Measurements from ENCODE around the gene RAI1. TPM values are rescaled to one million over a fixed set of nuclear protein-coding genes. Genes with fewer than 3 reads are reported as not detected.
A peak's percentile ranks its signal among the peaks of the same experiment; 100 is the strongest.
"Not testable (repeated sequence)": the region's sequence is repeated elsewhere in the genome, so short reads cannot be mapped to it uniquely, and the experiment has no call there.

The RAI1 gene
- total RNA-seq, 4 donors from 2014 or later: 12.8 to 51.2 (median 47.6) TPM

- Histone ChIP-seq H3K4me3 (no peak overlapping the region), H3K27me3 (no peaks in the 10 kb centered on the region), H3K27ac (no peak overlapping the region), H3K9me3 (no peaks in the 10 kb centered on the region), H3K4me1 (no peaks in the 10 kb centered on the region), H3K36me3 (no peaks in the 10 kb centered on the region)
- no peak for TF ChIP-seq POLR2A (IDR thresholded peaks at IDR 0.05)
- TF ChIP-seq, protein P1, sequence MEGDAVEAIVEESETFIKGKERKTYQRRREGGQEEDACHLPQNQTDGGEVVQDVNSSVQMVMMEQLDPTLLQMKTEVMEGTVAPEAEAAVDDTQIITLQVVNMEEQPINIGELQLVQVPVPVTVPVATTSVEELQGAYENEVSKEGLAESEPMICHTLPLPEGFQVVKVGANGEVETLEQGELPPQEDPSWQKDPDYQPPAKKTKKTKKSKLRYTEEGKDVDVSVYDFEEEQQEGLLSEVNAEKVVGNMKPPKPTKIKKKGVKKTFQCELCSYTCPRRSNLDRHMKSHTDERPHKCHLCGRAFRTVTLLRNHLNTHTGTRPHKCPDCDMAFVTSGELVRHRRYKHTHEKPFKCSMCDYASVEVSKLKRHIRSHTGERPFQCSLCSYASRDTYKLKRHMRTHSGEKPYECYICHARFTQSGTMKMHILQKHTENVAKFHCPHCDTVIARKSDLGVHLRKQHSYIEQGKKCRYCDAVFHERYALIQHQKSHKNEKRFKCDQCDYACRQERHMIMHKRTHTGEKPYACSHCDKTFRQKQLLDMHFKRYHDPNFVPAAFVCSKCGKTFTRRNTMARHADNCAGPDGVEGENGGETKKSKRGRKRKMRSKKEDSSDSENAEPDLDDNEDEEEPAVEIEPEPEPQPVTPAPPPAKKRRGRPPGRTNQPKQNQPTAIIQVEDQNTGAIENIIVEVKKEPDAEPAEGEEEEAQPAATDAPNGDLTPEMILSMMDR (IDR thresholded peaks at IDR 0.05): no peak
- DNase-seq: no peak
Observed at GRCh38 chr17:17636272-17636885, 44.9 kb upstream of the RAI1 start.

GRCh38 chr17:17638467-17638866 is 42.8 kb upstream of the RAI1 start:
- Histone ChIP-seq H3K4me1 (no peaks in the 10 kb centered on the region), H3K9me3 (no peaks in the 10 kb centered on the region), H3K36me3 (no peaks in the 10 kb centered on the region), H3K27me3 (no peaks in the 10 kb centered on the region), H3K4me3 (no peak overlapping the region), H3K27ac (no peak overlapping the region)
- no peak for TF ChIP-seq POLR2A (IDR thresholded peaks at IDR 0.05)
- TF ChIP-seq, protein P1 (IDR thresholded peaks at IDR 0.05): no peak
- DNase-seq: no peak

DNA sequence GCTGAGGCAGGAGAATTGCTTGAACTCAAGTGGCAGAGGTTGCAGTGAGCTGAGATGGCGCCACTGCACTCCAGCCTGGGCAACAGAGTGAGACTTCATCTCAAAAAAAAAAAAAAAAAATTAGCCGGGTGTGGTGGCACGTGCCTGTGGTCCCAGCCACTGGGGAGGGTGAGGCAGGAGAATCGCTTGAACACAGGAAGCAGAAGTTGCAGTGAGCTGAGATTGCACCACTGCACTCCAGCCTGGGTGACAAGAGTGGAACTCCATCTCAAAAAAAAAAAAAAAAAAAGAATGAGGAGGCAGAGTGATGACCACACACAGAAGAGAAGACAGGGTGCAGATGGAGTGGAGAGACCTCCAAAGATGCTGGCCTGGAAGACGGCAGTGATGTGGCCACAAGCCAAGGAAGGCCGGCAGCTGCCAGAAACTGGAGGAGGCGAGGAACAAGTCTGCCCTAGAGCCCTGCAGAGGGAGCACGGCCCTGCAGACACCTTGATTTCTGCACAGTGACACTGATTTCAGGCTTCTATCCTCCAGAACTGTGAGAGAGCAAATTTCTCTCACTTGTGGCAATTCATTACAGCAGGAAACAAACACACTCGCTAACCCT is 41.5 kb upstream of the RAI1 start:
- H3K27ac ChIP-seq, DNase-seq, H3K36me3 ChIP-seq, H3K4me3 ChIP-seq, H3K27me3 ChIP-seq, H3K9me3 ChIP-seq, H3K4me1 ChIP-seq: not testable (repeated sequence)

GRCh38 chr17:17641621-17642409 is 39.4 kb upstream of the RAI1 start:
- Histone ChIP-seq H3K9me3 (no peaks in the 10 kb centered on the region), H3K36me3 (no peaks in the 10 kb centered on the region), H3K4me3 (no peak overlapping the region), H3K27ac (no peak overlapping the region), H3K27me3 (no peaks in the 10 kb centered on the region), H3K4me1 (no peaks in the 10 kb centered on the region)
- peak; percentile 65 to 92 (median 81) for DNase-seq
- TF ChIP-seq POLR2A (IDR thresholded peaks at IDR 0.05): no peak
- TF ChIP-seq, protein P1 (IDR thresholded peaks at IDR 0.05): peak; percentile 70 to 95 (median 90)

DNA sequence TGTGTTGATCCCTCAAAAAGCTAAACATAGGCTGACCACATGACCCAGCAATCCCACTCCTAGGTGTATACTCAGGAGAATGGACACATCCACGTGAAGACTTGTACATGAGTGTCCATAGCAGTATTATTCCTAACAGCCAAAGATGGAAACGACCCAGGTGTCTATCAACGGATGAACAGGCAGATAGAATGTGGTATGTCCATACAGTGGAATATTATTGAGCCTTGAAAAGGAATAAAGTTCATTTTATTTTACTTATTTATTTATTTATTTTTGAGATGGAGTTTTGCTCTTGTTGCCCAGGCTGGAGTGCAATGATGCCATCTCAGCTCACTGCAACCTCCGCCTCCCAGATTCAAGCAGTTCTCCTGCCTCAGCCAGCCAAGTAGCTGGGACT is 36.1 kb upstream of the RAI1 start:
- H3K27me3 ChIP-seq, H3K27ac ChIP-seq, H3K4me3 ChIP-seq, DNase-seq, H3K36me3 ChIP-seq, H3K9me3 ChIP-seq, H3K4me1 ChIP-seq: not testable (repeated sequence)

DNA sequence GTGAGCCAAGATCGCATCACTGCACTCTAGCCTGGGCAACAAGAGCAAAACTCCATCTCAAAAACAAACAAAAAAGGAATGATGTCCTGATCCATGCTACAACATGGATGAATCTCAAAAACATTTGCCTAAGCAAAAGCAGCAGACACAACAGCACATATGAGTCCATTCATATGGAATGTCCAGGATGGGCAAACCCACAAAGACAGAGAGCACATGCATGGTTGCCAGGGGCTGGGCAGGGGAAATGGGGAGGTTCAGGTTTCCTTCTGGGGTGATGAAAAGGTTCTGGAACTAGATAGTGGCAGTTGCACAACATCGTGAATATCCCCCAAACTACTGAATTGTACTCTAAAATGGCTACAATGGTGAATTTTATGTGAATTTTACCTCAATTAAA is 35.3 kb upstream of the RAI1 start:
- Histone ChIP-seq H3K4me3 (no peak overlapping the region), H3K4me1 (no peaks in the 10 kb centered on the region), H3K36me3 (no peaks in the 10 kb centered on the region), H3K27me3 (no peaks in the 10 kb centered on the region), H3K9me3 (no peaks in the 10 kb centered on the region), H3K27ac (no peak overlapping the region)
- no peak for DNase-seq
- TF ChIP-seq POLR2A (IDR thresholded peaks at IDR 0.05): no peak
- TF ChIP-seq, protein P1 (IDR thresholded peaks at IDR 0.05): no peak
